PC-9 (cell line): Measurements from ENCODE around the gene EDEM2.

Experiments used
- EZH2 ChIP-seq: fragments of 200-600 bp; sonication (generic); IDR thresholded peaks from 2 replicates; pipeline ENCODE4 v1.8.0; 2017; ENCODE audit warnings: antibody characterized with exemption, low read depth
- TF ChIP-seq, protein P1 (sequence below): fragments of 200-600 bp; sonication (generic); conservative IDR thresholded peaks from 2 replicates; pipeline ENCODE4 v1.6.1; 2017; ENCODE audit warnings: mixed run types, antibody characterized with exemption, mild to moderate bottlenecking, moderate library complexity

DNA sequence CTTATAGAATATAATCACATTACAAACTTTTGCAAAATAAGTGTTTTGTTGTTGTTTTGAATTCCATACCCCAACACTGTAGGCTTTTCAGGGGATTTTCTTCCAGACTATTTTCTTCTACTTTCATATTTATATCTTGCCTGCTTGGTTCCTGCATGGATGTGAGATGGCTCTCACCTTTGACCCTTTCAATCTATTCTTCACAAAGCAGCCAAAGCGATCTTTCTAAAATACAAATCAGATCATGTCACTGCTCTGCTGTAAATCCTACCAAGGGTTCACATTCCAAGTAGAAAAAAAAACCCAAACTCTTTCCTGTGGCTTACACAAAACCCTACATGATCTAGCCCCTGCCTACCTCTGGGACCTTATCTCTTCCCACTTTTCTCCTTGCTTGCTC is 29.5 kb downstream of the EDEM2 start:
- TF ChIP-seq, protein P1, sequence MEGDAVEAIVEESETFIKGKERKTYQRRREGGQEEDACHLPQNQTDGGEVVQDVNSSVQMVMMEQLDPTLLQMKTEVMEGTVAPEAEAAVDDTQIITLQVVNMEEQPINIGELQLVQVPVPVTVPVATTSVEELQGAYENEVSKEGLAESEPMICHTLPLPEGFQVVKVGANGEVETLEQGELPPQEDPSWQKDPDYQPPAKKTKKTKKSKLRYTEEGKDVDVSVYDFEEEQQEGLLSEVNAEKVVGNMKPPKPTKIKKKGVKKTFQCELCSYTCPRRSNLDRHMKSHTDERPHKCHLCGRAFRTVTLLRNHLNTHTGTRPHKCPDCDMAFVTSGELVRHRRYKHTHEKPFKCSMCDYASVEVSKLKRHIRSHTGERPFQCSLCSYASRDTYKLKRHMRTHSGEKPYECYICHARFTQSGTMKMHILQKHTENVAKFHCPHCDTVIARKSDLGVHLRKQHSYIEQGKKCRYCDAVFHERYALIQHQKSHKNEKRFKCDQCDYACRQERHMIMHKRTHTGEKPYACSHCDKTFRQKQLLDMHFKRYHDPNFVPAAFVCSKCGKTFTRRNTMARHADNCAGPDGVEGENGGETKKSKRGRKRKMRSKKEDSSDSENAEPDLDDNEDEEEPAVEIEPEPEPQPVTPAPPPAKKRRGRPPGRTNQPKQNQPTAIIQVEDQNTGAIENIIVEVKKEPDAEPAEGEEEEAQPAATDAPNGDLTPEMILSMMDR = no peak
- TF ChIP-seq EZH2 = no peak
